NCI-H524 treated with DMSO at 0.1 percent for 48 hours (cell line): ENCODE results near the gene MANEAL.
"Not testable (repeated sequence)": the region's sequence is repeated elsewhere in the genome, so short reads cannot be mapped to it uniquely, and the experiment has no call there.

Experiments used
- DNase-seq: peaks from one replicate; lab custom pipeline; 2025; lab: John Stamatoyannopoulos, UW

MANEAL gene, protein sequence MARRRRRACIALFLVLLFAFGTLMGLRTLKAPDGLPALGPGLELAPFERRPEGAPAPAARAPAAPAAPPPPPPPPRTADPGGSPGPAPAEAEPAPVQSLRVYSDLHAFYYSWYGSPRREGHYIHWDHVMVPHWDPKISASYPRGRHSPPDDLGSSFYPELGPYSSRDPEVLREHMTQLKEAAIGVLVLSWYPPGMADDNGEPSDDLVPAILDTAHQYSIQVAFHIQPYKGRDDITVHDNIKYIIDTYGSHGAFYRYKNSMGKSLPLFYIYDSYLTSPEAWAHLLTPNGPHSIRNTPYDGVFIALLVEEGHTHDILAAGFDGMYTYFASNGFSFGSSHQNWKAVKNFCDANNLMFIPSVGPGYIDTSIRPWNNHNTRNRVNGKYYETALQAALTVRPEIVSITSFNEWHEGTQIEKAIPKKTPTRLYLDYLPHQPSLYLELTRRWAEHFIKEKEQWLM

DNA sequence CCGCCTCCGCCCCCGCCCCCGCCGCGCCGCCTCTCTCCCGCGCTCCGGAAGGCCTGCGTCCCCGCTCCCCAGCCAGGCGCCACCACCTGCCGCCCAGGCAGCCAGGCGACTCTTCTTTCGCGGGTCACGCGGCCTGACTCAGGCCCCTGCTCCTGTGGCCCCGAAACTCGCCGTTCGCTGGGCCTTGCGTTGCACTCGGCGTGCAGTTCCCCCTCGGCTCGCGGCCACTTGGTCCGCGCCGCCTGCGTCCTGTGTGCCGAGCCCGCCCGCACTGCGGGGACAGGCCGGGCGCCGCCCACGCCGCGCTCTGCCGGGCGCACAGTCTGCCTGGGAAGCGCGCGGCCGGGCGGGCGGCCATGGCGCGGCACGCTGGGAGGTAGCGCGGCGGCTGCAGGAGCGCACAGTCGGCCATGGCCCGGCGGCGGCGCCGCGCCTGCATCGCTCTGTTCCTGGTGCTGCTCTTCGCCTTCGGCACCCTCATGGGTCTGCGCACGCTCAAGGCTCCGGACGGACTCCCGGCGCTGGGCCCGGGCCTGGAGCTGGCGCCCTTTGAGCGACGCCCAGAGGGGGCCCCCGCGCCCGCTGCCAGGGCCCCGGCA is at the start of gene MANEAL:
TSS of gene MANEAL (plus strand) at position 75 of the 599 bp plus-strand sequence. CDS start at position 411, 336 bp downstream.
- no peak for DNase-seq

DNA sequence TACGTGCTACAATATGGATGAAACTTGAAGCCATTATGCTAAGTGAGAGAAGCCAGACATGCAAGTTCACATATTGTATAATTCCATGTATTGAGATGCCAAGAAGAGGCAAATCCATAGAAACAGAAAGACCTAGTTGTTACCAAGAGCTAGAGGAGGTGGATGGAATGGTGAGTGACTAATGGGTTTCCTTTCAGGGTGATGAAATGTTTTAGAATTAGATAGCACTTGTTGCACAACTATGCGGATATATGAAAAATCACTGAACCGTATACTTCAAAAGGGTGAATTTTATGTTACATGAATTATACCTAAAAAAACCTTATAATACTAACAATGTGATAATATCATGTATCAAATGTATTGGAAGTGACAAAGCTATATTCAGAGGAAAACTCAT is 46.8 kb upstream of the MANEAL start:
- DNase-seq: no peak

DNA sequence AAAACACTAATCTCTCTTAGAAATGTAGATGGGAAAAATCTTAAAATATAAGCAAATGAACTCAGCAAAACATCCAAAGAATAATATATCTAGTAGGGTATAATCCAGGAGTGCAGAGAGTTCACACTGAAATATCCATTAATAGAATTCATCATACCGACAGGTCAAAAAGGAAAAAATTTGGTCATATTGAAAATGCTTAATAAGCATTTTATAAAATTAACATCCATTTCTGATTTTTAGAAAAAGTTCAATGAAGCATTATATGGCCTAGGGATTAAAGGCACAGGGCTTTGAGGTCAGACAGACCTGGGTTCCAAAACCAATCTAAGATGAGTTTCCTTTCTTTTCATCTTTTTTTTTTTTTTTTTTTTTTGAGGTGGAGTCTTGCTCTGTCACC is 45.1 kb upstream of the MANEAL start:
- DNase-seq: no peak

DNA sequence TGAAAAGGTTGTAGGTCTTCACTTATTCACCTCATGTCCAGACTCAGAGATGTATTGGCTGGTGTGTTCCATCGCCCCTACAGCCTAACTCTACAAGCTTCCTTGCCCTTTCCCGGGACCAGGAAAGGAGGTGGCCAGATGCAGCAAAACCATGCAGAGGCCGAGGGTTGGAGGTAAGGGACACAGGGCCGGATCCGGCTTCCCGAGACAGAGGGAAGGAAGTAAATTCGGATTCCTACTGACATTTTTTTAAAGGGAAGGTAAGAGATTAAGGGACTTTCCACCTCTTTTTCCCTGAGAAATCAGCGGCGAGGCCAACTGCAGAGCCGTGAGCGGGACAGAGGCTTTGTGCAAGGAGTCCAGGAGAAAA is 41.4 kb upstream of the MANEAL start:
- no peak for DNase-seq

DNA sequence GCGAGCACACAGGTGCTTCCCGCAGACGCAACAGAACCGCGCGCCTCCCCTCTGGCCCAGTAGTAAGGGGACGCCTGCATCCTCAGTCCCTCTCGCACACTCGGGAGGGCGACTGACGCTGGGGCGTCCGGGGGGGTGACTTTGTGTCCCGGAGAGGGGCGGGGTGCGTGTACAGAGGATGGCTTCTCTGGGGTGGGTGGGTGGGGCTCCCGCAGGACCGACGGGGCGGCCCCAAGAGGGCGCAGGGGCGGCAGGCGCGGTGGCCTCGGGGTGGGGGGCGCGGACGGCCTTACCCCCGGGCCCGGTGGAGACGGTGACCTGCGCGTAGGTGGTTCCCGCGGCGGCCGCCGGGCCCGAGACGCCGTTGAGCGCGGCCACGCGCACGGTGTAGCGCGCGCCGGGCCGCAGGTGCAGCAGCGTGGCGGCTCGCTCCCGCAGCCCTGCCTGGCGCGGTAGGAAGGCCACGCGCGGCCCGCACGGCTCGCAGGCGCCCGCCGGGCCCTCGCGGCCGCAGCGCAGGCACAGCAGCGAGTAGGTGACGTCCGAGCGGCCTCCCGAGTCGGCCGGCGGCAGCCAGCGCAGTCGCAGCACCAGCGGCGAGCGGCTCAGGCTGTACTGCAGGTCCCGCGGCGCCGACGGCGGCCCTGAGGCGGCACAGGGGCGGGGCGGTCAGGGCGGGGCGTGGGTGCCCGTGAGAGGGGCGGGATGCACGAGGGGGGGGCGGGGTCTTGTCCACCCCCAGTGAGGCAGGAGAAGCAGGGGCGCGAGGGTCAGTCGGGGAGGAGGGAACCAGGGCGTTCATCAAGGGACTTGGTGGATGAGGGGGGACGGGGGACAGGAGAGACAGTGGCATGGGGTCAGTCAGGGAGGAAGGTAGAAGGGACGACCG is 40.8 kb upstream of the MANEAL start:
- DNase-seq: no peak

DNA sequence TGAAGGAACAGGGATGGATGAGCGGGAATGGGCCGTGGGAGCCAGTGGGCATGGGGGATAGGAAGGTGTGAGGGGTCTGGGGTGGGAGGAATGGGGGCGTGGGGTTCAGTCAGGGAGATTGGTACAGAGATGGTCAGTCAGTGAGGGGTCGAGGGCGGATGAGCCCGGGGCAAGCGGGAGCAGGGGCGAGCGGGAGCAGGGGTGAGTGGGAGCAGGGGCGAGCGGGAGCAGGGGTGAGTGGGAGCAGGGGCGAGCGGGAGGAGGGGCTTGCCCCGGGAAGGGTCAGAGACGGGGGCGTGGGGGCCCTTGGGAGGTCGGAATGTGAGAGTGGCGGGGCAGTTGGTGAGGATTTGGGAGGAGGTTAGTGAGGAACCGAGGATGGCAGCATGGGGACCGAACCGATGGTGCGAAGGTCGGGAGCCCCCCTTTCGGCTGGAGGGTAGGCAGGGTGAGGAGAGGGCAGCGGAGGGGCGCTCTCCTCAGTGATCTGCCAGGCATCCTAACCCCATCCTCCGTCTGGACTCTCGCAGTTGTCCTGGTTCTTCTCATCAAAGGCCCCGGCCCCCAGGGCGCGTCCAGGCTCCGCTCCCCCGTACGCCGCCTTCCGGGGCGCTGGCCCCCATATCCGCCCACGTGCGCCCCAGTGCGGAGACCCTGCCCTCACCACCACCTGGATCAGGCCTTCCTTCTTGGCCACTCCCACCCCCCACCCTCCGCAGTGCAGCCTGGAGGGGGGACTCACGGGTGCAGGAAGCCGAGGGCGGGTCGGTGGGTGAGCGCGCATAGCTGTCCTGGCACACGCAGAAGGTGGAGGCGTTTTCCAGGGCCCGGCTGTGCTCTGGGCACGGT is 40.0 kb upstream of the MANEAL start:
- no peak for DNase-seq

DNA sequence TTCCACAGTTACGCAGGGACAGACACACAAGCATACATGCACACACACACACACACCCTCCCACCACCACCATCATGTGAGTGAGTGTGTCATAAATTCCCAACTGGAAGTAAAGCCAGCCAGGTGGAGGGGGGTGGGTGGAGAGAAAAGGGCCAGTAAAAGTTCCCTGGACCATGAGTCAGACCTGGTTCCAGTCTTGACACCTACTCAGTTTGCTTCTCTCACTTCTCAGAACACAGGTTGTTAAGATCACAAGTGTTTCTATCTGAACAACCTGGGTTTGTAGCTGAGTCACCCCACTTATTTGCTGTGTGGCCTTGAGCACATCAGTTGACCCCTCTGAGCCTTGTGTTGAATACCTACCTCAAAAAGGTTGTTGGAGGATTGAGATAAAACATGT is 38.4 kb upstream of the MANEAL start:
- no peak for DNase-seq

DNA sequence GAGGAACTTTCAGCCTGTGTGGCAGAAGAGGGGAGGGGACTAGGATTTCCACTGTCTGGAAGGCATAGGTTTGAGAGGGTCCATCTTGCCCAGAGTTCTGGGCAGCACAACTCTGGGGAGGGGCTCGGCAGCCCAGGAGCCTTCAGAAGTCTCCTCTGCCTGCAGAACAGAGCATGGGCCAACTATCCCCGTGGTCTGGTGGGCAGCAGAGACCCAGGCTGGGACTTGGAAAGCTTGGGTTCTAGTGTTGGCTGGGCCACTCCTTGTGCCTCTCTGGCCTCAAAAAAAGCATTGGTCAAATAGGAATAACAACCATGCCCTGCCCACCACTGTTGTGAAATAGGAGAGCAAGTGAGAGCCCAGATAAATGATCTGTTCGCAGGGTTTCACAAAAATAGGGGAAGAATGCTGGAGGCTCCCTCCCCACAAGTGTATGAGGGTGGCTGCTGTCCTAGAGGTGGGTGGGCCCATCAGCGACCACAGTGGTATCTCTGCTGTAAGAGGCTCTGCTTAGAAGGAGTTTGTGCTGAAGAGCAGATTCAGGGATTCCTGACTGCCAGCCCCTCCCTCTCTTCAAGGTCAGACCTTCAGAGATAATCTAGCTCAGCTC is 37.6 kb upstream of the MANEAL start:
- no peak for DNase-seq

DNA sequence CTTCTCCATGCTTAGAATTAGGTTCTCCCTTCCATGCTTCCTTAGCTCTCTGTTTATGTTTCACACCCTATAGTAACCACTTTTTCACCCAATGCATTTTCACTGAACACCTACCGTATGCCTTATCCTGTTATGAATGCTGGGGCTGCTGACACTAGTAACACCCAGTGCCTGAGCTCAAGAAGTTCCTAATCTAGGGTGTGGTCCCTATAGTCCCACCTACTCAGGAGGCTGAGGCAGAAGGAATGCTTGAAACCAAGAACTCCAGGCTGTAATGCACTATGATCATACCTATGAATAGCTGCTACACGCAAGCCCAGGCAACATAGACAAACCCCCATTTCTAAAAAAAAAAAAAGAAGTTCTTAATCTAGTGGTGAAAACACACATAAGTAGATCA is 34.2 kb upstream of the MANEAL start:
- no peak for DNase-seq

DNA sequence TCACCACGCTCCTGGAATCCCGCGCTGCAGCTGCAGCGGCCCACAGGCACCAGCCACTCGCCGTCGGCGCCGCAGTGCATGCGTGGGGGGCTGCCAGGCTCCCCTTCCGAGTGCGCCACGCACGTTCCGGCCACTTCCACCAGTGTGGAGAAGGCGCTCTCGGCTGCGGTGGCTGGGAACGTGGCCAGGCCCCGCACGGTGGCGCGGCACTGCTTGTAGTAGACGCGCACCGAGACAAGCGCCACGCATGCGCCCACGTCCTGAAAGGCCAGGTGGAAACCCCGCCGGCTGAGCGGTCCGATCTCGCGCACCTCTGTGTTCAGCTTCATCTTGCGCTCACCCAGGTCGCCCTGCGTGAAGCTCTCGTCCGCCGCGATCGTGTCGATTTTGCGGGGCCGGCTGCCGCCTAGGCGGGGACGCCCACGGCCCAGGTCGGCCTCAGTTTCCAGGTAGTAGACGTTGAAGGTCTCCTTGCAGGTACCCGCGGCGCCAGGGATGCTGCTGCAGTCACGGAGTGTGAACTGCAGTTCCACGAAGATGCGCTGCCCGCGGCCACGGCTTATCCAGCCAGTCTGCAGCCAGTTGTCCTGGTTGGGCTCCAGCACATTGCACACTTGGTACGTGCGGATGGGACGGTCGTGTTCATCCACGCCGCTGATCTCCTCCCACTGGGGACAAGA is 32.1 kb upstream of the MANEAL start:
- DNase-seq: no peak

DNA sequence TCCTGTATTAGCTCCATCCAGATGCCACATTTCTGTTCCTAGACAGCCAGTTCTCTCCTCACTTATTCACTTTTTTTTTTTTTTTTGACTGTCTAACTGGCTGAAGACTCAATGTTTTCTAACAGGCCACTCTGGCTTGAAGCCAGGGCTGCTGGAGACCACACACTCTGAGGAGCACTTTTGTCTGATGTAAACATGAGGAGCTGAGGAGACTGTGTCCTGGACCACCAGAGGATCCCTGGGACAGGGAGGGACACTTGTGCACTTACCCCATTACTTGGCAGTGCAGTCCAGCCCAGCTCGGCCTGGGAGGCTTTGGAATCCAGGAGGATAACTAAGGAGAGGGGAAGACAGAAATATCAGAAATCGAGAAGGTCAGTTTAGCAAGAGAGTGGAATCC is 31.1 kb upstream of the MANEAL start:
- no peak for DNase-seq

DNA sequence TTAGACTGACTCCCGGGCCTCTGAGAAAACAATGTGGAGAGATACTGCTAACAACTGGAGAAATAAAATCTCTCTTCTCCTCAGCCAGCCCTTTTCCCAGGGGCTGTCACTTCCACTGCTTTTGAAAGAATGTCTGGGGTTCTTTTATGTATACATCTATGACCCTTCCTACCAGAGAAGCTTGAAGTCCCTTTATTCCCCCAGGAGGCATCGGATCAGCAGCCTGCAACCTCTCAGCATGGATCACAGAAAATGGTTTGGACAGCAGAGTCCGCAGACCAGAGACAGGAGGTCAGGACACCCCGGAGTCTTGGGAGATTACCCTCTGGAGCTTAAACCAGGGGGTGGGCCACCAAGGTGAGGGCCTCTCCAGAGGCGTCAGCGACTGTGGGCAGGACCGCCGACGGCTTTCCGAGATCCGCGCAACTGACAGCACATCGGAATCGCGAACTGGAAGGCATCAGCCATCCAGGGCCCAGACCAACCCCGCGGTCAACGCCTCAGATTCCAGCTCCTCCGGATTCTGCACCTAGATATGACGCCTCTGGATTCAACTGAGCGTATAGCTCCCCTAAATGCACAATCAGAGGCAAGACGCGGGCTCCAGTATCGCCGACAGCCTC is 29.7 kb upstream of the MANEAL start:
- DNase-seq: no peak

DNA sequence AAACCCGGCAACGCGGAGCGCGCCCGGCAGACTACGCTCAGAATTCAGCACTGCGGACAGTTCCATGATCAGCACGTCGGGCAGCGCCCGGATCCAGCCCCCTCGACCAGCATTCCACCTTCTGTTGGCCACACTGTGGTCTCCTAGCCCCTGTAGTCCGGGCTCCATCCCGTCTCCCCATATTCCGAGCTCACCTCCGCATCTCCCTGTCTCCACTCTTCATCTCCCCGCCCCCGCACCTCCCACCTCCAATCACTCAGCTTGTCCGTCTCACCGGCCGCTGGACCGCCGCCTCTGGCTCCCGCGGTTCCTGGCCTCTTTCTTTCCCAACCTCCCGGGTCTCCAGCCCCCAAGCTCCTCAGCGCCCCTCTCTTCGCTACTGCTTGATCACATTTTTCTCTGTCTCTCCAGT is 29.2 kb upstream of the MANEAL start:
- DNase-seq: no peak

DNA sequence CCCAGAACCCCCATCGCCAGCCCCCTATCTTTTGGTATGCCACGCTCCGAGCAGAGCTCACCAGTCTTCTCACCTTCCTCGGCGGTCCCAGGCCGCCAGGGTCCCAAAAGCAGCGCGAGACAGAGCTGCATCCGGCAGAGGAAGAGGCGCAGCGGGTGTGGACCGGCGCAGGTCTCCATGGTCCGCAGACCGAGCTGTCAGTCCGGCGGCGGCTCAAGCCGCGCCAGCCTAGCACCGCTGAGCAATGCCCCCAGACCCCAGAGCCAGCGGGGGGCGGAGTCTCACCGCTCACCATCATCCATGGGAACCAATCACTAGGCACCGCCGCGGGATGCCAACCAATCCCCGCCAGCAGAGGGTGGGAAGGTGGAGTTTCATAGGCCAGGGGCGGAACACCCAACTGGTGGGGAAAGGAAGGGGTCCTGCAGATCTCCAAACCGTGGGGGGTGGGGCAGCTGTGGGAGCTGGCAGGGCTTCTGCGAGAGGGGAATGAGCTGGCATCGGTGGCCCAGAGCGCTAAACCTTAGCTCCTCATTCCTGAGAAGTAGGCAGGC is 28.7 kb upstream of the MANEAL start, which contains the start of gene EPHA10:
TSS of gene EPHA10 (minus strand) at position 233 of the 554 bp plus-strand sequence. CDS start at position 179, 54 bp downstream.
- peak; percentile 42 for DNase-seq

DNA sequence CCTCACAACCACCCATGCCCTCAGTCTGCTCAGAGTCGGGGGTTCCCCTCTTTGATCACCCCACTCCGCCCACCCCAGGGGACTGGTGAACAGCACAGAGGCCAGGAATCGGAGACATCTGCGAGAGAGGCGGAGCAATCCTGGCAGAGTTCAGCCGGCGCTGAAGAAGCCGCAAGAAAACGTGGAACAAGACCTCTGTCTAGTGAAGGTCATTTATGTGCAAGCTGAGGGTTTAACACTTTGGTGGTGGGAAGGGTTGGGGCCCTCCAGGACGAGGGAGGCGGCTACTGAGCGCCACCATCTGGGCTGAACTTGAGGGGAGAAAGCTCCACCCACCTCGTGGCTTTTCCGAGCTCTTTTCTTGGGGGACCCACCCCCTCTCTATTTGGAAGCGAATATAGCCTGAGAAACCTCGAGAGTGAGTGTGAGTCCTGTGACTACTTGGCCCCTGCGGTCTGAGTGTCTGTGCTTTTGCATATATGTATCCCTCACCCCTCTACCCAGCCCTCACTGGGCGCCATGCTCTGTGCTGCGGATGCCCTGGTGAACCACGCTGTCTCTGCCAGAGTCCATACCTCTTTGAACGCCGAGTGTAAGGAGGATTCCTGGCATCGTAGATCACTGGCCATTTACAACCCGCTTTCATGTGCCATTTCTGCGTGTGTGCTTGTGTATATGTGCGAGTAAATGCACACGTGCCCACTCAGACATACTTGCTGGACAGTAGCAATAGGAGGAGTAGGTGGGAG is 27.6 kb upstream of the MANEAL start:
- DNase-seq: peak; percentile 21

DNA sequence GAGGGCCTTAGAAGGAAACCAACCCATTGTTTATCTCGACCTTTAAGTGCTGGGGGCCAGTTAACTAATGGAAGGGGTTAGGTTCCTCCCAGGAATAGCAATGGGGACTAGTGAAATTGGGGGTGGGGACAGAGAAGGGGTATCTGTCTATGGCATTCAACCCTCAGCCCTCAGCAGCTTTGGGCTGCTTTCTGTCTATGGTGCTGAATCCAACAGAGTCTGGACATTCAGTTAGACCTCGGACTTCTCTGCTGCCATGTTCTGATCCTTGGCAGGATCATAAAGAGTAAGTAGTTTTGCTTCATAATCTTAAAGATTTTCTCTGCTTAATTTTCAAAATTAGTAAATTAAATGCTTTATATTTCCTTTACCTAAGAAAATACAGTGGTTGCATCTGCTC is 26.2 kb upstream of the MANEAL start:
- DNase-seq: no peak

DNA sequence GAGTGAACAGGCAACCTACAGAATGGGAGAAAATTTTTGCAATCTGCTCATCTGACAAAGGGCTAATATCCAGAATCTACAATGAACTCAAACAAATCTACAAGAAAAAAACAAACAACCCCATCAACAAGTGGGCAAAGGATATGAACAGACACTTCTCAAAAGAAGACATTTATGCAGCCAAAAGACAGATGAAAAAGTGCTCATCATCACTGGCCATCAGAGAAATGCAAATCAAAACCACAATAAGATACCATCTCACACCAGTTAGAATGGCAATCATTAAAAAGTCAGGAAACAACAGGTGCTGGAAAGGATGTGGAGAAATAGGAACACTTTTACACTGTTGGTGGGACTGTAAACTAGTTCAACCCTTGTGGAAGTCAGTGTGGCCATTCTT is 22.2 kb upstream of the MANEAL start:
- DNase-seq: not testable (repeated sequence)

DNA sequence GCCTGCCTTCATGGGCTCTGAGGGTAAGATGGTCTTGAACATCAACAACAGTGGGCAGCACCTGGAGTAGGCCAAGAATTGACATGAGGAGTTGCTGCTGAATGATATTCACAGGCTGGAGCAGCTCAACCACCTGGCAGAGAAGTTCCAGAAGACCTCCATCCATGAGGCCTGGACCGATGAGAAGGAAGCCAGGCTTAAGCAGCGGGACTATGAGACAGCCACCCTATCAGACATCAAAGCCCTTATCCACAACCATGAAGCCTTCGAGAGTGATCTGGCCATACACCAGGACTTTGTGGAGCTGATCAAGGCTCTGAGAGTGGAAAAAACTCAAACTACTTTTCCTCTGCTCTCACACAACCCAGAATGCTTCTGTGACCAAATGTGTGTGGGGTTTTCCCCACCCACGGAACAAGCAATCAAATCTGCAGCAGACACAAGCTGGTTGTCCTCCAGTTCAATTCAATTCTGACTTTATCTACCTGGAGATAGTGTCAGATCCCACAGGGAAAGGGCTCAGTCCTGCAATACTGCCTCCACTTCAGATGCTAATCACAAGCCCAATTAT is 16.6 kb upstream of the MANEAL start:
- DNase-seq: no peak

DNA sequence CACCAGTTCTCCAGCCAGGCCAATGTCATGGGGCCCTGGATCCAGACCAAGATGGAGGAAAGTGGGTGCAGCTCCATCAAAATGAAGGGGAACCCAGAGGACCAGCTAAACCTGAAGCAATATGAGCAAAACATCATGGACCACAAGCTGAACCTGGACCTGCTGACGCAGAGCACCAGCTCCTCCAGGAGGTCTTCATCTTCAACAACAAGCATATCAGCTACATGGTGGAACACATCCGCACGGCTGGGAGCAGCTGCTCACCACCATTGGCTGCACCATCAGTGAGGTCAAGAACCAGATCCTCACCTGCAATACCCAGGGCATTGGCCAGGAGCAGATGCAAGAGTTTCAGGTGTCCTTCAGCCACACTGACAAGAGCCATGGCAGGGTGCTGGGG is 15.0 kb upstream of the MANEAL start:
- no peak for DNase-seq
